Activated CD8-positive, alpha-beta T cell treated with anti-CD3 and anti-CD28 coated beads for 36 hours (primary cell): ENCODE measurements around the gene IFITM10. TPM values are rescaled to one million over a fixed set of nuclear protein-coding genes. Genes with fewer than 3 reads are reported as not detected.

Source experiments
- ATAC-seq: fragments of 200-7000 bp; cut with Tn5 transposase; one replicate; pipeline ENCODE4 v1.10.0; 2021; ENCODE audit warnings: mild to moderate bottlenecking, moderate library complexity
- CTCF ChIA-PET: fragments of 350-600 bp; sonication (Branson Sonifier 250); formaldehyde crosslinking; loops from one replicate; lab custom pipeline; 2021; ENCODE audit warnings: antibody characterized with exemption; lab: Charles Lee
- POLR2A ChIA-PET: fragments of 350-600 bp; sonication (Branson Sonifier 250); formaldehyde crosslinking; loops from one replicate; lab custom pipeline; 2021; ENCODE audit warnings: antibody characterized with exemption; lab: Charles Lee
- DNase-seq: peaks from one replicate; pipeline ENCODE4 v3.0.0-alpha.2; 2020
- H3K27ac Mint-ChIP-seq: one replicate; pipeline ENCODE4 v1.8.0; 2021; ENCODE audit warnings: mild to moderate bottlenecking, mixed read lengths
- H3K27me3 Mint-ChIP-seq: one replicate; pipeline ENCODE4 v1.8.0; 2021; ENCODE audit warnings: mixed read lengths
- H3K36me3 Mint-ChIP-seq: one replicate; pipeline ENCODE4 v1.8.0; 2021; ENCODE audit warnings: low read depth, mixed read lengths
- H3K4me1 Mint-ChIP-seq: one replicate; pipeline ENCODE4 v1.8.0; 2021; ENCODE audit warnings: low read depth, mixed read lengths
- H3K4me3 Mint-ChIP-seq: one replicate; pipeline ENCODE4 v1.8.0; 2021; ENCODE audit warnings: mild to moderate bottlenecking, moderate library complexity, mixed read lengths
- H3K9me3 Mint-ChIP-seq: one replicate; pipeline ENCODE4 v1.8.0; 2021; ENCODE audit warnings: mixed read lengths
- CTCF ChIP-seq: fragments of 200-600 bp; IDR thresholded peaks from one replicate; pipeline ENCODE4 v1.8.0; 2022; ENCODE audit warnings: antibody characterized with exemption, mild to moderate bottlenecking
- intact Hi-C: fragments of 100-400 bp; cut with micrococcal nuclease; formaldehyde crosslinking; loops from one replicate; pipeline ENCODE4 v1.10.0; 2022
- total RNA-seq, 2 experiments: library from RNA; stranded (reverse); gene quantifications; one replicate each; pipeline ENCODE4 v1.2.3, GENCODE V29; 2021

Gene IFITM10
- total RNA-seq, result under 1 TPM; 0.07 to 0.31 TPM

GRCh38 chr11:1750481-1750839 lies at the start of gene IFITM10:
Gene IFITM10, minus strand, starts transcription at chr11:1750595. Its CDS starts 153 bp downstream, at chr11:1750442.
- Mint-ChIP-seq H3K27ac (no peak within 1 kb of the TSS), H3K9me3 (peaks cover 2% of the 10 kb centered on the region), H3K4me3 (peak within 1 kb of the TSS; percentile 16), H3K27me3 (peaks cover 15% of the 10 kb centered on the region), H3K4me1 (peaks cover 23% of the 10 kb centered on the region), H3K36me3 (peaks cover 4% of the 10 kb centered on the region)
- intact Hi-C loops, result no loop called here
- POLR2A ChIA-PET, result no interaction called here
- CTCF ChIA-PET, result interaction anchor here (0.9 kb wide), 1 partner anchor 56 kb away, joined by 3 read pairs; no protein-coding TSS in a partner anchor
- ATAC-seq (no peak), DNase-seq (no peak)
- no peak for TF ChIP-seq CTCF

GRCh38 chr11:1797391-1798125 lies 47.2 kb upstream of the IFITM10 start:
- no peak for TF ChIP-seq CTCF
- Mint-ChIP-seq H3K4me1 (peaks cover 5% of the 10 kb centered on the region), H3K27me3 (peaks cover 1% of the 10 kb centered on the region), H3K4me3 (no peak overlapping the region), H3K36me3 (peaks cover under 1% of the 10 kb centered on the region), H3K9me3 (no peaks in the 10 kb centered on the region), H3K27ac (no peak overlapping the region)
- POLR2A ChIA-PET, result interaction anchor here (0.6 to 1.1 kb wide), 3 partner anchors 33 to 139 kb away, joined by 3 to 5 read pairs (median 4); no protein-coding TSS in a partner anchor
- intact Hi-C loops, result no loop called here
- CTCF ChIA-PET, result interaction anchor here (0.7 to 1.0 kb wide), 3 partner anchors 8 to 158 kb away, joined by 3 read pairs; no protein-coding TSS in a partner anchor
- DNase-seq (no peak), ATAC-seq (no peak)

- no peak for TF ChIP-seq CTCF
- no peak overlapping the region for H3K27ac Mint-ChIP-seq
- DNase-seq (no peak), ATAC-seq (no peak)
- H3K4me1 Mint-ChIP-seq, result peaks cover 8% of the 10 kb centered on the region
- peaks cover 1% of the 10 kb centered on the region for H3K27me3 Mint-ChIP-seq
- H3K36me3 Mint-ChIP-seq, result peaks cover 2% of the 10 kb centered on the region
- POLR2A ChIA-PET, result interaction anchor here (0.9 to 1.1 kb wide), 2 partner anchors 32 to 121 kb away, joined by 3 to 4 read pairs; no protein-coding TSS in a partner anchor
- intact Hi-C loops, result no loop called here
- no peak overlapping the region for H3K4me3 Mint-ChIP-seq
- CTCF ChIA-PET, result interaction anchor here (0.9 to 1.0 kb wide), 2 partner anchors 9 to 102 kb away, joined by 3 read pairs; no protein-coding TSS in a partner anchor
- H3K9me3 Mint-ChIP-seq, result no peaks in the 10 kb centered on the region
Observed at GRCh38 chr11:1796413-1797011, 46.1 kb upstream of the IFITM10 start.

- peaks cover 2% of the 10 kb centered on the region for H3K36me3 Mint-ChIP-seq
- no peaks in the 10 kb centered on the region for H3K9me3 Mint-ChIP-seq
- TF ChIP-seq CTCF, result no peak
- intact Hi-C loops, result no loop called here
- H3K4me3 Mint-ChIP-seq, result no peak overlapping the region
- DNase-seq, result no peak
- no peak overlapping the region for H3K27ac Mint-ChIP-seq
- ChIA-PET POLR2A (interaction anchor here (0.7 kb wide), 2 partner anchors 63 to 243 kb away, joined by 3 read pairs; no protein-coding TSS in a partner anchor), CTCF (interaction anchor here (0.9 to 1.4 kb wide), 3 partner anchors 40 to 152 kb away, joined by 3 to 4 read pairs (median 3); no protein-coding TSS in a partner anchor)
- peaks cover 1% of the 10 kb centered on the region for H3K27me3 Mint-ChIP-seq
- ATAC-seq, result no peak
- peaks cover 8% of the 10 kb centered on the region for H3K4me1 Mint-ChIP-seq
Observed at GRCh38 chr11:1793081-1793480, 42.7 kb upstream of the IFITM10 start.
